Daoy (cell line): ENCODE measurements around the gene WT1. TPM values are rescaled to one million over a fixed set of nuclear protein-coding genes. Genes with fewer than 3 reads are reported as not detected.

Source experiments
- DNase-seq: peaks from one replicate; pipeline ENCODE4 v3.0.0-alpha.2; 2015; ENCODE audit warnings: low read depth
- total RNA-seq: library from RNA; depleted of rRNA; stranded (reverse); fragments of >200 nt; shearing (Covaris generic); gene quantifications from 2 replicates; pipeline ENCODE4 v1.2.3, GENCODE V29; 2014

The WT1 gene
- total RNA-seq, 1 experiment from 2014 or later, result 8.0 TPM

- DNase-seq, result no peak
Measured at GRCh38 chr11:32438866-32439489, 3.6 kb upstream of the WT1 start.

- DNase-seq, result no peak
Measured at GRCh38 chr11:32438346-32438865, 3.1 kb upstream of the WT1 start.

GRCh38 chr11:32437495-32438345, 2.4 kb upstream of the WT1 start:
- no peak for DNase-seq

DNA sequence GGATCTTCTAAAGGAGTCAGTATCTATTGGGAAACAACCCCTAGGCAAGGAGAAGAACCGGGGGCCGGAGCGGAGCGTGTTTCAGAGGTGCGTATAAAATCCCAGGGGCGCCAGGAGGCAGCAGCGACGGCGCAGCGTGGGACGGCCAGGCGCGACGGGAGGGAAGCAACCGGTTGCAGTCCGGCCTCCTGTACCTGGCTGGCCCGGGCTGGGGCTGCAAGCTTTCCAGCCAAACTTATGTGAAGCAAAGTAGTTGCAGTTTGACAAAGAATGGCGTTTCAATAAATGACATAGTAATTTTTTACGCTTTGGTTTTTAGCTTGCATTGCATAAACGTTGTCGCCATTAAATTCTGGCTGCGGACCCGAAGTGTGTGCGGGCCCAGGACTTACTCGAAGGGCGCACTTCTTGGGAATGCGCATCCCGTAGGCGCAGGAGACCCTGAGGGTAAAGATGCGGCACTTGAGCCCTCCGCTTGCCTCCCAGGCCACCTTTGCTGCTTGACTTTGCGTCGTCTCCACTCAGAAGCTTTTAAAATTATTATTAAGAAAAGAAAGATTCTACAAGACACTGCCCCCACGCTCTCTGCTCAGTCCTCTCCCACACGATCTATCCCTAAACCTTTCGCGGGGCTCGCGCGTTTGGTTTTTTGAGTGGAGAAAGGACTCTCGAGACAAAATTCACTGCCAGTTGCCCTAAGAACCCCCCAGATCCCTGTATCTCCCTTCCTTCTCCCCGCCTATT, 1.6 kb upstream of the WT1 start:
- DNase-seq, result no peak

DNA sequence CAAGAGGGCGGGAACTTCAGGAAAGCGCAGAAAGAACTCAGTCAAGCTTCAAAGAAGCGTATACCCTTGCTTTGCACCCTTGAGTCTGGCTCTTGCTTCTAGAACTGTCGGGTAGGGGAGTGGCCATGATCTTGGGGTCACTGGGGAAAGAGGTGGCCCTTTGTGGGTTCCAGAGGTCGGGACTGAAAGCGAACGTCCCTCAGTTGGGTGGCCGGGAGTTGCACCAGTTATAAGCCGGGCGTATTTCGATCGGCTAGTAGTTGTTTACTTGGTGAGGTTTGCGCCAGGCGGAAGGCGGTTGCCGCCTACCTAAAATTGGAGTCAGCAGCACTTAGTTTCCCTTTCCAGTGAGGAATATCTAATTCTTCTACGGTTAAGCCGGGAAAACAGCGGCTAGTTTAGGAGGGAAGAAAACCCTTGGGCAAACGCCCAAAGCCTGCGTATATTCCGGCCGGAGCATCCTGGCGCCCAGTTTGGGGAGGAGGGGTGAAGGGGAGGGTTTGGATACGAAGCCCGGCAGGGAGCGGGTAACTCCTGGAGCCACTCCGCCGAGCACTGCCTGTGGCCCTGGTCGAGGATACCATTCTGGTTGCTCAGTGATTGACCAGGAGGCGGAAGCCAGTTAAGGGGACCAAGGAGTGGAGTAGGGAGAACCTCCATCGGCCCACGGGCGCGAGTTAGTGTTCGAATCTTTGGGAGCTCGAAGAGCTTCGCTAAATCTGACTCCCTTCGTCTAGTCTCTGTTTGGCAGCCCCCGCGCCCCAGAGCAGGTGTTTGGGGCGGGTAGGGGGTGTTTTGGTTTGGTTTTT, 807 bp upstream of the WT1 start:
- DNase-seq, result peak; percentile 55

DNA sequence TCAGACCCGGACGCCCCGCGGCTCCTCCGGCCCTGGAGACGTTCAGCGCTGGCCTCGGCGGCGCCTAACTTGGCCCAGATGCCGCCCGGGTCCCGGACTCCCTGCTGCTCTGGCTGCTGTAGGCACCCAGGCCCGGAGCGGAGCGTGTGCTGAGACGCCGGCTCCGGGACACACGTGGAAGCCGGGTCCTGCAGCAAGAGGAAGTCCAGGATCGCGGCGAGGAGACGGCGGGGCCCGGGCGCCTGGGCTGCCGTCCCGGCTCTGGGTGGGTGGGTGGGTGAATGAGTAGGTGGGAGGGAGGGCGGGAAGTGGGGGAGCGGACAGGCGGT, 223 bp downstream of the WT1 start:
- peak; percentile 60 for DNase-seq

DNA sequence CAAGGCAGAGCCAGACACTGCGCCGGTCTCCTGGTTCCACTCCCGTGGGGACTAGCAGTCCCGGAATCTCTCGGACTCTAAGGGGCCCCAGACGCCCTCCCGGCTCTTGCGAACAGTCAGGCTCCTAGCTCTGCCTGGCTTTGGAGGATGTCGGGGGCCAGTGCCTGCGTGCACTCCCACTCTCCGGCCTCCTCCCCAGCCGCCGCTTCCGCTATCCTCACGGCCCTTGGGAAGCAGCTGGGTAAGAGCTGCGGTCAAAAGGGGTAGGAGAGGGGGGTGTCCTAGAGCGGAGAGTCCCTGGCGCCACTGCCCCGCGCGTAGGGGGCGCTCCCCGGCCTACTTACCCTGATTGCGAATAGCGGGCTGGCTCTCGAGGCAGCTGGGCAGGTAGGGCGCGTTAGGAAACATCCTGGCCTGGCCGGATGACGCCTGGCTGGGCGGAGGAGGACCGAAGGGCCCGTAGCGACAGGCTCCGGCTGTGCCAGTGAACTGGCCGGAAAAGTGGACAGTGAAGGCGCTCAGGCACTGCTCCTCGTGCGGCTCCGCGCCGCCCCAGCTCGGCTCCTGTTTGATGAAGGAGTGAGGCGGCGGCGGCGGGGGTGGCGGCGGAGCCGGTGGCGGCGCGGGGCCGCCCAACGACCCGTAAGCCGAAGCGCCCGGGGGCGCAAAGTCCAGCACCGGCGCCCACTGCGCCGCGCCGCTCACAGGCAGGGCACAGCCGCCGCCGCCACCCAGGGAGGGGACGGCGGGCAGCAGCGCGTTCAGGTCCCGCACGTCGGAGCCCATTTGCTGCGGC, 785 bp downstream of the WT1 start:
- peak; percentile 75 for DNase-seq

GRCh38 chr11:32433914-32434355, 1.4 kb downstream of the WT1 start:
- DNase-seq, result no peak

GRCh38 chr11:32433101-32433913, 2.0 kb downstream of the WT1 start:
- no peak for DNase-seq

DNA sequence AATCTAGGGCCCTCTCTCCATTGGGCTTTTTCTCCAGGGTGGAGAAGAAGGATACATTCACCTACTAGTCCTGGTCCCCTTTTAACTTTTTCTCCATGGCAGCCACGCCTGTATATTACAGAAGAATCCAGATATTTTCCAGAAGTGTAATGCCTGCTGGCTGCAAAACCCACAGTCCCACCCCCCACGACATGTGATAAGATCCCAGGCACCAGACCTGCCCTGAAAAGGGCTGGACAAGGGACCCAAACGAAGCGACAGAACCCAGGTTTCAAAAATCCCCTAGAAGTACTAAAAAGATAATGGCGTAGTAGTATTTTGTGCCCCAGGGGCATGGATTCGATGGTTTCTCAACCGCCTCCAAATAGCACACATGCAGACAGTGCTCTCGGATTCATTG, 2.8 kb downstream of the WT1 start:
- DNase-seq, result no peak

DNA sequence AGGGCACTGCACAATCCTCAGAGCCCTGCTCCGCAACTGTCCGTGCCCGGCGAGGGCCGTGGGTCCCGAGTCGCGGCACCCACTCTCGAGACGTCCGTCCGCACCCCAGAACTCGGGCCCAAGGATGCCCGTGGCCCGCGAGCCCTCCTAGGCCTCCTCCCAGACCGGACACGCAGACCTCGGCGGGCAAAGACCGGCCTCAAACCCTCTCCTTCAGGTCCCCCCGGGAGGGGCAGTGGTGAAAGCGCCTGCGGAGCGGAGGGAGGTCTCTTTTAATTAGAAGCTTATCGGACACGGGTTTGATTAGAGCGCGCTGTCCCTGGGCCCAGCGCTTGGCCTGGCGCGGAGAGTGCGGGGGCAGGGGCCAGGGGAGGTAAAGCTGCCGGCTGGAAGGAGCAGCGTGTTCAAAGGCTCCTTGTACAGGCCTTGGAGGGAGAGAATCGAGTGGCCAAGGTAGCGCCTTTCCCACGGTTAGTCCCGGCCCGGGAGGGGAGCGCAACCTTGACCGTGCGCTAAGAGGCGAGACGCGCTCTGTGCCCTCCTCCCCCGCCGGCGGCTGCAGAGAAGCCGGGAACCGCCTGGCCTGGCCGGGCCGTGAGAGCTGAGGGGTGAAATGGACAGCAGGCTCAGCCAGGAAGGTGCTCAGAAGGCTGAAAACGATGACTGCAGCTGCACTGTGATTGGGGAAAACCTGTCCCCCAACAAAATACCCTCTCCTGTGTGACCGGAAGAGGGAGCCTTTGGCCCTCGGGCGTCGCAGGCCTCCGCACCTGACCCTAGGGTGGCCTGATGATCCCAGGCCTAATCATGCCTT, 4.6 kb downstream of the WT1 start:
- DNase-seq, result no peak

GRCh38 chr11:32429477-32429876, 5.9 kb downstream of the WT1 start:
- DNase-seq, result no peak

- DNase-seq, result no peak
Measured at GRCh38 chr11:32428665-32429303, 6.6 kb downstream of the WT1 start.

- DNase-seq, result no peak
Measured at GRCh38 chr11:32427935-32428664, 7.2 kb downstream of the WT1 start.

DNA sequence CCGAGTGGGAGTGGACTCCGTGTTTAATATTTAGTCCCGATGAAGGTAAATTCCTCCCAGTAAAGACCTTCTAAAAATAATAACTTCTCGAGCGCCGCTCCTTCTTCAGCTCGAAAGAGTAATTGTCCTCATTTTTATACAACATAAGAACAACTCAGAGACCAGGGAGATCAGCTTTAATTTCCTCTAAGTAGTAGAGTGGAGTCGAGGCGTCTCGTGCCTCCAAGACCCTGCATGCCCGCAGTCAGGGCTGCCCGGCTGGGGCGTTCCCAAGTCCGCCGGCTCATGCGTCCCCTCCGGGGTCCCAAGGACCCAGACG, 7.8 kb downstream of the WT1 start:
- no peak for DNase-seq

DNA sequence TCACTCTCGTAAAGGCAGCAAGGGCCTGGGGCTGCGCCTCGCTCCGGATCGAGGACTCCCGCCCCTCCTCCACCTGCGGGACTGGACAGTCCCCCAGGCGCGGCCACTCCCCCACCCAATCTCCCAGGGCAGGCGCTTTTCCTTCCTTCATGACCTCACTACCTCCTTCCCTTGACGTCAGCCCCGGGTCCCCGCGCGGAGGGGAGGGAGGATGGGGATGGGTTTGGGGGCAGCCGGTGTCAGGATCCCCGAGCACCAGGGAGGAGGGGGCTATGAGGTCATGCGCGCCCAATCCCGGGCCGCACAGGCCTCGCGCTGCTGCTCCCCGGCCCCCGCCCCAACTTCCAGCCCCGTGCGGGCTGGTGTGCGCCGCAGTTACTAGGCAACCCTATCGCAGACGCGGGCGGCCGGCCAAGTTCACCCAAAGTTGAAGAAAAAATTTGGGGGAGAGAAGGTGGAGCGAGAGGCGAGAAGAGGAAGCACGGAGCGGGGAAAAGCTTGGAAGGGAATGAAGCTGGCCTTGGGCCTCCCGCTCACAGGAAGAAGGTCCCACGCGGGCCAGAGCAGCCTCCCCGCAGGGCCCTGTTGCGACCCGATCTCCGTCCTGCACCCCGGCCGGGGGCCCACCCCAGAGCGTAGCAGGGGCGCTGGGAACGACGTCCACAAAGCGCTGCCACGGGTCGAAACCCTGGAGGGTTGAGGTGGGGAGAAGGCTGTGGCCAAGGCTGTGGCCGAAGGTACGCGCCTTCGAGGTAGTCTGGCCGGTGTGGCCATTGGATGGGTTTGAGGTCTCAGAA, 8.3 kb downstream of the WT1 start:
- DNase-seq, result no peak

- no peak for DNase-seq
Measured at GRCh38 chr11:32426192-32426591, 9.1 kb downstream of the WT1 start.
